AG08396 (cell line): ENCODE data around the gene NIFK.
A peak's percentile ranks its signal among the peaks of the same experiment; 100 is the strongest.

ENCODE experiments used
- DNase-seq: peaks from one replicate; pipeline ENCODE4 v3.0.0; 2012; ENCODE audit warnings: low spot score, mixed read lengths

Gene NIFK

GRCh38 chr2:121736462-121737336 lies at the start of gene NIFK:
TSS of gene NIFK (minus strand) at chr2:121736875. CDS start at chr2:121736850, 25 bp downstream.
- peak; percentile 100 for DNase-seq

GRCh38 chr2:121783180-121783579 lies 46.5 kb upstream of the NIFK start:
- no peak for DNase-seq

GRCh38 chr2:121778741-121779487 lies 42.2 kb upstream of the NIFK start:
- DNase-seq = no peak

- no peak for DNase-seq
Measured at GRCh38 chr2:121777699-121778058, 41.0 kb upstream of the NIFK start.

- DNase-seq = no peak
Measured at GRCh38 chr2:121776885-121777698, 40.4 kb upstream of the NIFK start.

GRCh38 chr2:121776361-121776760 lies 39.7 kb upstream of the NIFK start:
- no peak for DNase-seq

GRCh38 chr2:121774235-121774634 lies 37.6 kb upstream of the NIFK start:
- DNase-seq = no peak

GRCh38 chr2:121771976-121772742 lies 35.5 kb upstream of the NIFK start:
- no peak for DNase-seq

- DNase-seq = no peak
Measured at GRCh38 chr2:121768143-121768755, 31.6 kb upstream of the NIFK start.

- DNase-seq = no peak
Measured at GRCh38 chr2:121766624-121767023, 29.9 kb upstream of the NIFK start.

- no peak for DNase-seq
Measured at GRCh38 chr2:121764681-121765228, 28.1 kb upstream of the NIFK start.

GRCh38 chr2:121755237-121756111 lies 18.8 kb upstream of the NIFK start, which contains the start of gene TSN:
TSS of gene TSN (plus strand) at chr2:121755651. CDS start at chr2:121755780, 129 bp downstream.
- DNase-seq = peak; percentile 95

- DNase-seq = no peak
Measured at GRCh38 chr2:121754851-121755236, 18.2 kb upstream of the NIFK start.

- DNase-seq = no peak
Measured at GRCh38 chr2:121748202-121748601, 11.5 kb upstream of the NIFK start.

- no peak for DNase-seq
Measured at GRCh38 chr2:121746071-121746578, 9.4 kb upstream of the NIFK start.

GRCh38 chr2:121741450-121741849 lies 4.8 kb upstream of the NIFK start:
- no peak for DNase-seq

- no peak for DNase-seq
Measured at GRCh38 chr2:121740973-121741372, 4.3 kb upstream of the NIFK start.

- DNase-seq = no peak
Measured at GRCh38 chr2:121736140-121736461, 574 bp downstream of the NIFK start.

GRCh38 chr2:121735518-121736074 lies 1.1 kb downstream of the NIFK start:
- DNase-seq = no peak
